Globus pallidus (tissue), 1 donor: ENCODE data around the gene SLC36A1.

Experiments used
- DNase-seq: peaks from one replicate; pipeline ENCODE4 v3.0.0-alpha.2; 2015; ENCODE audit warnings: low spot score

SLC36A1 gene

DNA sequence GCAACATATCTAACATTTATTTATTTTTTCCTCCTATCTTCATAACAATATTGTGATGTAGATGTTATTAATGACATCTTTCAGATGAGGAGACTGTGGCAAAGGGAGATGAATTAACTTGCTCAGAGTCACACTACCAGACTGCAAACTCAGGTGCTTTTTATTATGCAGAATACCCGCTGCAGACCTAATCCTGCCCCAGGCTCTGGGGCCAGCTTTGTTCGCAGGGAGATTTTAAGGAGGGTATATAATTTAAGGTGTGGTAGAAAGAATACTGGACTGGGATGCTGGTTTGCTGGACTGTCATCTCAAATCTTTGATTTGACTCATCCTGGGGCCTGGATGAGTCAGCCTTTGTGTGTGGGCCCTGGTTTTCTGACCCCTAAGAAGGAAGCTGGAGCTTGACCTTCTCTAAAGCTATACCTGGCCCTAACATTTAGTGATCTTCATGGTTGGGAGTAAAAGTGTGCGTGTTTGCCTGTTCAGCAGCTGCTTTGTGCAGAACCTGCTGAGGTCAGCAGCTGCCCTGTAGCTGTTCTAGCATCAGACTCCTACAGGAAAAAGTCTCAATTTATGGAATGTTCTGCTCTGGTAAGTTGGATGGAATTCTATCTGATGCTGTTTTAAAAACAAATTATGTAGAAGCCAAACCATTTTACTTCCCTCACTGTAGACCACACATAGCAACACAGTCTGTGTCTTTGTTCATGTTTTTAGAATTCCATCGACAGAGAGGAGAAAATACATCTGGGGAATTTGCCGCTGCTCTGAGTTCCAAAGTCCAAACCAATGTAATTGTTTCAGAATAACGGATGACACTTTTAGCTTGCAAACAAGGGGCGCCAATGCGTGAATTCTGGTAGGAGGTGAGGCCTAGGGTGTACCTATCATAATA, 4.5 kb downstream of the SLC36A1 start:
- no peak for DNase-seq

DNA sequence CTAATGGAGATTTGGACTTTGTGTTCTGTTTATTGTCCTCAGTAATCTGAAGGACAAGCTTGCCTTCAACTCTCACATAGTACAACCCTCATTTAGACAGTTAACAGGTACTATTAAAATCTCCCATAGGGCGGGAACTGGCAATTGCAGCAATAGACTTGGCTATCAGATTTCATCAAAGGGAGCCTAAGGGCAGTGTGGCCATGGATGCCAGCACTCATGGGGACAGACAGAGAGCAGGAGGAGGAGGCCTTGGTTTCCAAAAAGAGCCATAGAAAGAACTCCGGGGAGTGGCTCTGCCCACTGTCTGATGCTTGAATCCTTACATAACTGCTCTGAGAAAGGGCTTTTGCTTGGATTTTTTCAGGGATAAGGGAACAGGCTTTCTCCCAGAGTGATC, 6.8 kb downstream of the SLC36A1 start:
- DNase-seq = no peak

DNA sequence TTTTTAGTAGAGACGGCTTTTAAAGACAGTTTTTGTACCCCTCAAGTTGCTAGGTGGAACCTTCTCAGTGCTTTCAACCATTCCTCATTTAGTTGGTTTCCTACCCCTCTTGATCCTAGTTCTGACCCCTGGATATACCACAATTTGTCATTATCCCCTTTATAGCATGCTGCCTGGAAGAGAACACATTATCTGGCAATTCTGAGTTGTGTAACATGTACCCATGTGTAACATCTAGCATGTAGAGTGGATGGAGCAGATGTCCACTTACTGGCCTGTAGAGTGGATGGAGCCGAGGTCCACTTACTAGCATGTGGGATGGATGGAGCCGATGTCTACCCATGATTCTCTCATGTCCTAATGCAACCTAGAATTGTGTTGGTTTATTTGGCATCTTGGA, 7.5 kb downstream of the SLC36A1 start:
- no peak for DNase-seq

DNA sequence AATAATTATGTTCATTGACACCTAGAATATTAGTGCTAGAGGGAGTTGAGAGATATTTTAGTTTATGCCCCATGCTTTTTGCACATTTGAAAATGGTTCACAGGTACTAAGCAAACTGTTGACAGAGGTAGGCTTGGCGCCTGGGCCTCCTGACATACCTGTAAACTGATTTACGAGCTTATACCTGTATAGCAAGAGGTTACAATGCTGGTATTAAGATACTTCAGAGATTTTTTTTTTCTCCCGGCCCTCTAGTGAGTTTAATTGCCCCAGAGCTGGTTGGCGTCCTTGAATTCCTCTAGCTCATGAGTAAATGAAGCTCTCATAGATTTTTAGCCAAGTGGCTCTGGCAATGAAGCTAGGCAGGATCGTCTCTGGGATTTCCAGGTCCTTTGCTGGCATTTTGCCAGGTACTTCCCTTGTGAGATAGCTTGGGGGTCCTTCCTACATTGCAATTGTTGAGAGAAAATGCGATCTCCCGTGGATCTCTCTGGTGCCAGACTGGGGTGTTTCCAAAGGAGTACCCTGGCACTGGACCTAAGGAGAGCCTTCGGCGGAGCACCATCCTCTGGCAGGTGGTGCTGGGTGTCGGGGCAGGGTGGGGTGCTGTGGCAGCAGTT, 9.0 kb downstream of the SLC36A1 start:
- no peak for DNase-seq

DNA sequence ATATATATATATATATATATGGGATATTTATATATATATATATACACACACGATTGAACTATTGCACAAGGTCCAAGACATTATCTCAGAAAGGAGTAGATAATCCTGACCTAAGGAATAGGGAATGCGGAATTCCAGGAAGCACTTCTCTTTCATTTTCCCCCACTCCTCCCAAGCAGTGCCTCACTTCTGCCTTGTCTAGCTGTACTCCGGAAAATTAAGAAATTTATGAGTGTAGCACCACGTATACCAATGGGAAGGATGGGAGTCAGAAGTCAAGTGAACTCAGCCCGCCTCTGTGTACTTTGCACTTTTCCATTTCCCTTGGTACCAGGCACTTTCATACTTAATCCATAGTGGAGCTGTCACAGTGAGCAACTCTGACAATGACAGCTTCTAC, 10.9 kb downstream of the SLC36A1 start:
- no peak for DNase-seq

DNA sequence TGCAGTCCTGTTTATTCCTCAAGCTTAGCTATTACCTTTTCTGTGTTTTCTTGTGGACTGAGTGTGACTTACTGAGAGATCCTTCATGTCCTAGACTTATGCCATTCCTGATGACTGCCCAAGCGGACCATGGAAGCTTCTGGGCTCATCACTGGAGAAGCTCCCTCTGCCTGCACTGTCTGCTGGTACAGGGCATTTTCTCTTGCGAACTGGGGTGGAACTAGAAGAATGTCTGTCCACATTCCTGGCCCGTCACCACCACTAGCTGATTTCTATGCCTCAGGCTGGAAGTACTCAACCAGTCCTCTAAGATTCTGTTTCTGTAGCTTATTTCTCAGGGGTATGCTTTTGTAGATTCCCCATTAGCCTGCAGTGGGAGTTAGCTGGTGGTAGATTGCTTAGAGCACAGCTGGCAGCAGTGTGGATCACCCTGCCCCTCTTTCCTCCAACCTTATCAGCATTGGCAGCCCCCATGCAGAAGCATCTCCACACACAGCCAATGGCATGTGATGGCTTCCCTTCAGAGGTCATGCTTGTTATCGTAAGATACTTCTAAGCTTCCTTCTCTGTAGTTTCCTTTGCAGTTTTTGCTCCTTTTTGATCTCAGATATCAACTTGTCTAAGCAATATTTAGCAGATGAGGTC, 12.4 kb downstream of the SLC36A1 start:
- DNase-seq = no peak

DNA sequence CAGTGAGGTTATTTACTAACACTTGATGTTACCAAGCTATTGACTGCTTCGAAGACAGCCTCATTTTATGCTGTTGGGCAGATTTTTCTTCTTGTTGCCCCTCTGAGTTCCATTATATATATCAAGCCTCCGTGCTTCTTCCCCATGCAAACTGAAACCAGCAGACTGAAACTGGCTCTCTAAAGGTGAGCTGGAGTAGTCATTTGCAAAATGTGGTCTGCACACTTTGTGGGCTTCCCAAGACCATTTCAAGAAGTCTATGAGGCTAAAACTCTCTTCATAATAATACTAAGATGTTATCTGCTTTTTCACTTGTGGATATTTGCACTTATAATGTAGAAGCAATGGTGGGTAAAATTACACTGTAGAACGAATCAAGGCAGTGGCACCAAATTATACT, 13.9 kb downstream of the SLC36A1 start:
- DNase-seq = no peak

DNA sequence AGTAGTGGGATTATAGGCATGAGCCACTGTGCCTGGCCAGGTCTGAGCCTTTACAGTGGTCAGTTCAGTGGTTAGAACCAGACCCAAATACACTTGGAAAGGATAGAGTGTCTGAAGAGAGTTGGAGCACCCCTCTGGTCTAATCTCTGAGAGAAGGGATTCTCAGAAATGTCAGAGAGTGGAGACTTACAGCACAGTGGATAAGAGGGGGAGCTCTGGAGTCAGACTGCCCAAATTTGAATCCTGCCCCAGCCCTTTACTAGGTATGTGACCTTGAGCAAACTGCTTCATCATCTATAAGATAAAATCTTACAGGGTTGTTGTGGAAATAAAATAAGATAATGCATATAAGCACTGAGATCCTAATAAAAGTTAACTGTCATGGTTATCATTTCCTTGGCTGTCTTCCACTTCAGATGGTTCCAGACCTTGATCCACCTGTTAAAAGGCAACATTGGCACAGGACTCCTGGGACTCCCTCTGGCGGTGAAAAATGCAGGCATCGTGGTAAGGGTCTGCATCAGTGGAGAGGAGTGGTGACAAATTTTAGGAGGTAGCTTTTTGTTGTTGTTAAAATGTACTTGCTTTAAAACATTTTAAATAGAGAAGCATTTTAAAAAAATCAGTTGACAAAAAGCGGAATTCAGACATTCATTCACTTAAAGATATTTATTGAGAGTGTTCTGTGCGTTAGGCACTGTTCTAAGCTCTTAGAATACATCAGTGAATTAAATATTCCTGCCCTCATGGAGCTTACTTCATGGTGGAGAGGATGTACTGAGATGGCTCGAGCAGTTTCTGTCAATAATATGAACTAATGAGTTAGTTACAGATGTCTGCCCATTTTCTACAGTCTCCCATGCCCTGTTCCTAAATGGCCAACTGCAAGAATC, 16.0 kb downstream of the SLC36A1 start:
- no peak for DNase-seq

DNA sequence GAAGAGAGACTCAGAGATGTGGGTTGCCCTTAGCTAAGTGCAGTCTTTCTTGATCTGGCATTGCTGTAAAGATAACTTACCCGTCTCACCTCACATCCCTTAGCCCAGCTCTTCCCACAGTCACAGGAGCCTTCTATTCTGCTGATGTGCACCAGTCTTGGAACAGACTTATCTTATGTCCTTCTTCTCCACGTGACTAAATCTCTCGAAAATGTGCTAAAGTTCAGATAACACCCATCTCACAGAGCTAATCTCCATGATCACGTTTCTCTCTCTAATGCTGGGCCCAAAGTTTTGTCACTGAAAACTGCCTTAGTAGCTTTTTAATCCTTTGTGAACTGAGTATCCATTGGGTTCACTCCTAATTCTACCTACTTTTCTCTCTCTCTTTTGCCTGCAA, 16.7 kb downstream of the SLC36A1 start:
- no peak for DNase-seq

DNA sequence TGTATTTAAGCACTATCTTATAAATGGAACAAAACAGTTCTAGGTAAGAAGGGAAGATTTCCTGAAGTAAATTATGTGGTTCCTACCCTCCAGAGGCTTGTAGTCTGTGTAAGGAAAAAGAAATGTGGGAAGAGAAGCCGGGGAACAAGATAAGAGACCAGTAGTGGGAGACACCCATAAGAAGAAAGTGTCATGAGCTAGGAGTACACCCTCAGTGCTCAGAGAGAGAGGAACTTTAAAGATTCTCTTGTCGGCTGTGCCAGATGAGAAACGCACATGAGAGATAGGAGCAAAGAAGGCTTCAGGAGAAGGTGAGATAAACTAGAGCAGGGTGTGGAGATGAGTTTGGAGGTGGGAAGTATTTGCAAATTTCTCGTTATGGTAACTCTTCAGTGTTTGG, 18.1 kb downstream of the SLC36A1 start:
- DNase-seq = no peak

DNA sequence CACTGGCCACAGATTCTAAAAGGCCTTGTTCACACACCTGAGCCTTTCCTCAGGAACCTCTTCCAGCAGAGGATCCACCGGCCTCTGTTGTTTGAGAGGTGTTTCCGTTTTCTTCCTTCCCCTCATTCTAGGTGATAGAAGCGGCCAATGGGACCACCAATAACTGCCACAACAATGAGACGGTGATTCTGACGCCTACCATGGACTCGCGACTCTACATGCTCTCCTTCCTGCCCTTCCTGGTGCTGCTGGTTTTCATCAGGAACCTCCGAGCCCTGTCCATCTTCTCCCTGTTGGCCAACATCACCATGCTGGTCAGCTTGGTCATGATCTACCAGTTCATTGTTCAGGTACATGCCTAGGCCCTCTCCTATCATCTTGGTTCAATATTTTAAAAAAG, 20.2 kb downstream of the SLC36A1 start:
- DNase-seq = no peak

DNA sequence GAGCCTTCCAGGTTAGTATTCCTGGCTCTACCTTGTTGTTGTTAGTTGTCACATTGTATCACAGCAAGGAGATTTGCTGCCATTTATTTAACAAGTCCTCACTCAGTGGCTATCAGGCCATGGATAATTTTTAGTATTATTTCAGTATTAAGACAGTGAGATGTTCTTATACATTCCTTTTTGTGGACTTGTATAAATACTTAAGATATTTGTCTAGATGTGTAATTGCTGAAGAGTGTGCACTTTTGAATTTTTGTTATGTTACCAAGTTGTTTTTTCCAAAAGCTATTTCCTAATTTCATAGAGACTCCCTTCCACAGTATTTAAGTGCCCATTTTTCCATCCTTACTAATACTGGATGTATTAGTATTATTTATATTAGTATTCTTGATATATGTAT, 22.0 kb downstream of the SLC36A1 start:
- no peak for DNase-seq

DNA sequence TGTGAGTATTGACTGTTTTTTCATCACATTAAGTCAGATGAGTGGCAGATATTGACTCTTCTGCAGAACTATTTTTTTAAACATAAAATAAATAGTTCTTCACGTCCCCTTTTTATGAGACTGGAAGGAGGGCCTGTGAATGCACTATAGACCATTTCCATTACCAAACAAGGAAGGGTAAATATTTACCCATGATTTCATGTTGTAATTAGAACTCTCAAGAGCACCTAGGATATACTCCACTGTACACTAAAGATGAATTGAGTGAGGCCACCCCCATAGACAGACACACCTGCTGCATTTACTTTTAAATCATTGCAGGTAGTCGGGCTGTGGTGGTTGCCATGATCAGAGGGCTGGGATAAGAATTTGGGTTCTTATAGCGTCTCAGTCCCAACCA, 22.6 kb downstream of the SLC36A1 start:
- no peak for DNase-seq

DNA sequence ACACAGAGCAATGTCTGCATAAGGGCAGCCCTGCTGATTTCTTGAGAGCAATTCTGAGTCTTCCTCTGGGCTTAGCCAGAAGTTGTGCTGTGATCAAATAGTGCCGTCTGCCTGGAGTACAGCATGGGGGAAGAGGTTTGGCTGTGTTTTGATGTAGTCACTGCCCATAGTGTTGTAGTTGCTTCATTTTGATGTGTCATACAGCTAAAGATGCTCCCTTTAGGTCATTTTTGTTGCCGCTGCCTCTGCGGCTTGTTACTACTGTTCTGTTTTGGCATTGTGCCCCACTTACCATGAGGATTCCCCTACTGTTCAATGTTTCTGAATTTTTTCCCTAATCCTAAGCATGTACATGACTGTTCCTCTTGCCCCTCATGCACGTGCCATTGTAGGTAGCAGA, 23.0 kb downstream of the SLC36A1 start:
- no peak for DNase-seq

DNA sequence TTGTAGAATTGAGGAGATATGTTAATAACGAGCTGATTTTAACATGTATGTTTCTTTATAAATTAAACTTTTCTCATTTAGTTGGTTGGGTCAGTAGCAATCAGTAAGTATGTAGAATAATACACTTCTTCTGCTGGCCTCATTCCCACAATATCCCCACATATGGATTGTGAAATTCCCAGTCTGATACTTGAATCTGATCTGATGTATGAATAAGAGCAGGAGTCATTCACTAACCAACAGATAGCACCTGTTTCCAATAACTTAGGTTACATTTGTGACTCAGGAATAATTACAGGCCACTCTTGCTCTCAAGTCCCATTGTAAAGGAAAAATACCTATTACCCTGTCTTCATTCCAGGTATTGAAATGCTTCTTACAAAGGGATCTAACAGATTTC, 23.9 kb downstream of the SLC36A1 start:
- DNase-seq = no peak

DNA sequence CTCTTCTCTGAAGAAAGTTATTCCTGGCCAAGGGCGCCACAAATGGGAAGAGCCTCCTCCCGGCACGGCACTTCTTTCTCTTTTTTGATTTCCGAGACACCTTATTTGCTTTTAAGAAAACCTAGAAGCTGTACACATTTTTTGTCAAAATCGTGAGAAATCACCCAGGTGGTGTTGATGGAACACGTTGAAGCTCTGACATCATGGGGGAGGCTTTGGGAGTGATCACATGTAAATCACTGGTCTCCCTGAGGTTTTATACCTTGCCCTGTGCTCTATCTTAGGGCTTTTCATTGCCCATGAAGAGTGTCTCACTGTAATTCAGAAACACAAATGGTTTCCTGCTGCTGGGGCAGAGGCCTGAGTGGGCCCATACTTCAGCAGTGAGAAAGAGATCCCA, 27.4 kb downstream of the SLC36A1 start:
- no peak for DNase-seq

DNA sequence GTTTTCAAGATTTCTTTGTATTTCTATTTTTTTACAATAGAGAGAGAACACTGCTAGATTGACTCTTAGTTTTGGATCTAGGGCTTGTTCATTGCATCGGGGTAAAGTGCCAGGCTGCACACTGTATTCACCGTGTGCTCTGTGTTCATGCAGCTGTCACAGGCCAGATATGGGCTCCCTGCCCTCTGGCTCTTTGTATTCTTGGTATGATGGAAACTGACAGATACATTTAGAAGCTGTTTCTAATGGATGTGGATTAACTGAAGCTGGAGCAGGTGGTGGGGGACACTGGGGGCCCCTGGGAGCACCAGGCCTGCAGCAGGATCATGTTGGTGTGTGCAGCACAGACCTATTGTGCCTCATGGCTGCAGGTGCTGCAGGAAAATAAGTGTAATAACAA, 28.0 kb downstream of the SLC36A1 start:
- no peak for DNase-seq

DNA sequence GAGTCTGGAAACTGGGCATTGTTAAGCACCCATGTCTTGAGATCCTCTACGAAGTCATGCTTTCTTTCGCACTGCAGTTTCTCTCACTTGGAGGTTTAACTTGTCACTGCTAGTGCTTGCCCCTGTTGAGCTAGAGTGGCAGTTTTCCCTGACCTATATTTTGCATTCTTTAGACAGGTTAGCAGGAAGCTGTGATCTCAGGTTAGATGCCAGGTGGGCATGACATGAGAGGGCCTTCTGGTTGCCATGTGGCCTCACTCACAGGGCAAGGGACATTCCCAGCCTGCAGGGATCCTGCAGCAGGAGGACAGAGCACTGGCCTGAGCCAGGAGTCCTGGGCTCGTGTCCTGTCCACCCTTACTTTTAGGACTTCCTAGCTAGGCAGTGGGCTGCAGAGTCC, 28.6 kb downstream of the SLC36A1 start:
- DNase-seq = no peak

DNA sequence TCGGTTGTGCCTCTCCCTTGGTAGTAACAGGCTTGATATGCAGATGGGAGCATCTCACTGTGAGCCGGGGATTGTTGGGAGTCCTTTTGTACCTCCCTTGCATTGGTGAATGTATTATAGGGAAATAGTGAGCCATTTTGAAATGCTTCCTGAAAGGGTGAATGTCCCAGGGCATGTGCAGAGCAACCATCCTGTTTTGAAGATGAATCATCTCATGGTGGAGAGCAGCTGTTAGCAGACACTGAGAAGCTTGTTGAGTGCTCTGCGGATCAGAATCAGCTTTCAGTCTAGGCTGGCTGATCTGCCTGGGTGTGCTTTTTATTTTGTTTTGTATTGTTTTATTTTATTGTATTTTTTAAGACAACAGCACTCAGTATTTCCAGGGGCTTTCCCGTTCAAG, 29.7 kb downstream of the SLC36A1 start:
- no peak for DNase-seq

DNA sequence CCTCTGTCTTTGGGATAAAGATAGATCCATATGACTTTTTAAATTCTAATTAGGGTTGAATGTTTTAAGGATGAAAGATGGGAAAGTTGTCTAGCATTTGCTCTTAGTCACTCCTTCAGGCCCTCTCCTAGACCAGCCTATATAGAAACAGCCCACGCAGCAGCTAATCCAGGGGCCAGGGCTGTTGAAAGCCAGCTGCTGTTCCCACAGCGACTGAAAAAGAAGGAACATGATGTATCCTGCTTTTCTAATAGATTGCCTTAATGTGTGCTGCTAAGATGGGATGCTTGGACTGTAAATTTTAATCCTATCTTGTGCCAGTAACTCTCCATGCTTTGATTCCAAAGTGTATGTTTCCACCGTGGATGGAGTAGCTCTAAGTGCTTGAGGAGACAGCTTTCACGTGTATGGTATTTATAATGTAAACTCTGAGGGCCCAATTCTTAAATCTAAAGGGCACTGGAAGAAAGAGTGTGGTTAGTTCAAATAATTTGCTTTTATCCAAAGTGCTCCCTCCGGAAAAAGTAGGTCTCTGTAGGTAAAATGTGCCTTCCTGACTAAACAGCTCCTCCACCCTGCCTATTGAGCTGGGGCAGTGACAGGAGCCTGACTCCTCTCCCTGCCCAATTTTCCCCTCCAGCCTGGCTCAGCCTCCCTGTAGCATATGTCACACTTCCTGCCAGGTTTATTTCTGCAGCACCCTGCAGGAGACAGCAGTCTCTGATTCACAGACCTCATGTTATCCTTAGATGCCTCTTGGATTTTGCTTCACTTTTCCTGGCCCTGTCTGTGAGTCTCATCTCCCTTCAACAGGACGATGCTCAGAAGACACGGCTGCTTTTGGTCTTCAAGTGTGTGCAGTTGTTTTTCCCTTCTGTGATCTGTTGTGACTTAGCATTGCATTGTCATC, 33.2 kb downstream of the SLC36A1 start:
- DNase-seq = no peak

DNA sequence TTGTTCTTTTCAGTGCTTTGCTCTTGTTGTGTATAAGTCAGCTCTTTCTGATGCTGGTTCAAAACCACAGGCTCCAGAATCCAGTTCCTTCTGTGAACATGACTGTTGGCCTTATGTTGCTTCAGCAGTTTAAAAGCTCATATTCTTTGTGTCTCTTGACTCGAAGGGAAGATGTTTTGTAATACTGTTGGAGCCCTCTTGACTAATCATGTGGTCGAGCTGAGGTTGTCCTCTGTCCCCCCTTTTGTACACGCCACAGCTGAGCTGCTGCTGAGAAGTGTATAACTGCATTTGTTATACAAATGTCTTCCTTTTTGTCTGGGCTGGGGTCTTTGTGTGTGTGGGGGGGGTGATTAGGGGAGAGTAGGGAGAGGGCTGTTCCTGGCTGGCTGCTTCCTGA, 35.8 kb downstream of the SLC36A1 start:
- peak; percentile 44 for DNase-seq
